T-cell (primary cell): ENCODE measurements around the gene PAQR5. TPM values are rescaled to one million over a fixed set of nuclear protein-coding genes. Genes with fewer than 3 reads are reported as not detected.

ENCODE experiments used
- ATAC-seq, 4 experiments: fragments of 200-7000 bp in 3 of 4; fragments of 150-1000 bp in 1 of 4; cut with Tn5 transposase; replicated peaks in 1 of 4; 1 replicate in 3 of 4; 2 replicates in 1 of 4; pipeline ENCODE4 v1.10.0; 2021; ENCODE audit warnings: moderate library complexity in 3 of 4, mild to moderate bottlenecking in 2 of 4, moderate number of reproducible peaks in 1 of 4
- CTCF ChIA-PET, 2 donors: fragments of 300-600 bp; sonication (Branson Sonifier 250); formaldehyde crosslinking; loops; one replicate each; lab custom pipeline; 2022; ENCODE audit warnings: antibody characterized with exemption in 2 of 2; lab: Charles Lee
- POLR2A ChIA-PET, 2 donors: fragments of 300-600 bp; sonication (Branson Sonifier 250); formaldehyde crosslinking; loops; one replicate each; lab custom pipeline; 2022; ENCODE audit warnings: antibody characterized with exemption in 2 of 2; lab: Charles Lee
- DNase-seq, 35 experiments: peaks; one replicate each; pipeline versions ENCODE4 v3.0.0 to v3.0.0-alpha.2; 2013 to 2023
- H3K27ac ChIP-seq: one replicate; pipeline ENCODE4 v1.5.1; 2013; ENCODE audit warnings: low read length
- H3K27me3 ChIP-seq, 2 experiments: replicated peaks in 1 of 2; 1 replicate in 1 of 2; 2 replicates in 1 of 2; pipeline versions ENCODE4 v1.6.1 to v1.7.0; 2013; ENCODE audit warnings: low read length in 1 of 2, mixed read lengths in 1 of 2; ENCODE audit not compliant: control insufficient read depth in 2 of 2, insufficient read depth in 2 of 2; ENCODE audit errors: extremely low read depth in 1 of 2
- H3K36me3 ChIP-seq, 2 donors: 1 replicate in 1 of 2; 2 replicates in 1 of 2; pipeline versions ENCODE4 v1.6.1 to v1.7.0; 2013; ENCODE audit warnings: low read length in 1 of 2; ENCODE audit not compliant: control insufficient read depth in 2 of 2, insufficient read depth in 1 of 2; ENCODE audit errors: extremely low read depth in 1 of 2
- H3K4me1 ChIP-seq, 2 experiments: 1 replicate in 1 of 2; 2 replicates in 1 of 2; pipeline versions ENCODE4 v1.6.1 to v1.7.0; 2013; ENCODE audit warnings: low read length in 2 of 2, mixed read lengths in 1 of 2; ENCODE audit not compliant: insufficient read depth in 2 of 2, control insufficient read depth in 1 of 2; ENCODE audit errors: extremely low read depth in 1 of 2
- H3K4me3 ChIP-seq, 2 donors: 1 replicate in 1 of 2; 2 replicates in 1 of 2; pipeline versions ENCODE4 v1.5.1 to v1.7.0; 2013; ENCODE audit warnings: mild to moderate bottlenecking in 2 of 2, low read length in 1 of 2, moderate library complexity in 1 of 2; ENCODE audit not compliant: control insufficient read depth in 1 of 2; ENCODE audit errors: extremely low read depth in 1 of 2
- H3K9me3 ChIP-seq: 2 replicates; pipeline ENCODE4 v1.7.0; 2013
- H3K27ac Mint-ChIP-seq, 2 donors: one replicate each; pipeline ENCODE4 v1.8.0; 2020 to 2021; ENCODE audit warnings: mild to moderate bottlenecking in 2 of 2, mixed read lengths in 2 of 2
- H3K27me3 Mint-ChIP-seq, 2 donors: one replicate each; pipeline ENCODE4 v1.8.0; 2021 to 2022; ENCODE audit warnings: mixed read lengths in 2 of 2
- H3K36me3 Mint-ChIP-seq: one replicate; pipeline ENCODE4 v1.8.0; 2021; ENCODE audit warnings: mixed read lengths
- H3K4me1 Mint-ChIP-seq, 3 donors: one replicate each; pipeline ENCODE4 v1.8.0; 2020 to 2022; ENCODE audit warnings: mixed read lengths in 3 of 3, mild to moderate bottlenecking in 1 of 3
- H3K4me3 Mint-ChIP-seq, 3 donors: one replicate each; pipeline ENCODE4 v1.8.0; 2020 to 2022; ENCODE audit warnings: mild to moderate bottlenecking in 3 of 3, mixed read lengths in 3 of 3, moderate library complexity in 3 of 3
- H3K9me3 Mint-ChIP-seq, 3 donors: one replicate each; pipeline ENCODE4 v1.8.0; 2020 to 2022; ENCODE audit warnings: mixed read lengths in 3 of 3
- WGBS: methylation state at CpG from one replicate; pipeline ENCODE4 v1.1.5; 2013; ENCODE audit warnings: missing lambda C conversion rate; ENCODE audit not compliant: insufficient coverage; 5-methylcytosine and 5-hydroxymethylcytosine counted together
- total RNA-seq, 35 experiments: library from RNA in 6 of 35; stranded (reverse) in 6 of 35; fragments of 120-200 nt in 1 of 35; gene quantifications; one replicate each; pipeline versions ENCODE4 v1.2.1 to v1.2.4 and lab custom pipeline; 2013 to 2026

PAQR5 gene
- total RNA-seq, 5 donors from 2014 or later (not counting 1 experiment from before 2014, with no cell fraction given): 0.03 to 0.07 (median 0.06) TPM; not detected in 2

GRCh38 chr15:69435985-69436384 is 137.3 kb downstream of the PAQR5 start:
- Histone ChIP-seq H3K27me3 (no peaks in the 10 kb centered on the region), H3K4me1 (no peaks in the 10 kb centered on the region), H3K36me3 (no peaks in the 10 kb centered on the region), H3K9me3 (no peaks in the 10 kb centered on the region), H3K27ac (no peak overlapping the region), H3K4me3 (no peak overlapping the region)
- no peaks in the 10 kb centered on the region for H3K36me3 Mint-ChIP-seq
- no peaks in the 10 kb centered on the region for H3K9me3 Mint-ChIP-seq
- DNase-seq (no peak), ATAC-seq (no peak)
- no peak overlapping the region for H3K4me3 Mint-ChIP-seq
- no CpG with 5 or more reads among the region's 4 CpGs for WGBS
- no peaks in the 10 kb centered on the region for H3K27me3 Mint-ChIP-seq
- ChIA-PET POLR2A (no interaction called here), CTCF (no interaction called here)
- H3K4me1 Mint-ChIP-seq: no peaks in the 10 kb centered on the region
- H3K27ac Mint-ChIP-seq: no peak overlapping the region

GRCh38 chr15:69436951-69437350 is 138.2 kb downstream of the PAQR5 start:
- ChIA-PET CTCF (no interaction called here), POLR2A (no interaction called here)
- no peaks in the 10 kb centered on the region for H3K36me3 Mint-ChIP-seq
- H3K4me3 ChIP-seq: no peak overlapping the region
- WGBS: 100% methylated on average over 2 of the region's 4 CpGs
- H3K27me3 ChIP-seq: no peaks in the 10 kb centered on the region
- no peak overlapping the region for H3K4me3 Mint-ChIP-seq
- H3K9me3 ChIP-seq: no peaks in the 10 kb centered on the region
- H3K36me3 ChIP-seq: no peaks in the 10 kb centered on the region
- no peak overlapping the region for H3K27ac Mint-ChIP-seq
- H3K27ac ChIP-seq: no peak overlapping the region
- no peaks in the 10 kb centered on the region for H3K4me1 Mint-ChIP-seq
- no peaks in the 10 kb centered on the region for H3K4me1 ChIP-seq
- no peaks in the 10 kb centered on the region for H3K27me3 Mint-ChIP-seq
- DNase-seq (no peak), ATAC-seq (no peak)
- no peaks in the 10 kb centered on the region for H3K9me3 Mint-ChIP-seq

- POLR2A ChIA-PET: interaction anchor here in 1 of 2 donors (0.9 kb wide), 1 partner anchor 12 kb away, joined by 3 read pairs; no protein-coding TSS in a partner anchor
These were observed 140.9 kb downstream of the PAQR5 start for GRCh38 chr15:69439623-69440022.

GRCh38 chr15:69443032-69443611 is 144.4 kb downstream of the PAQR5 start:
- H3K9me3 Mint-ChIP-seq: no peaks in the 10 kb centered on the region
- ChIA-PET CTCF (interaction anchor here in 1 of 2 donors (0.6 to 1.0 kb wide), 2 partner anchors 19 to 35 kb away, joined by 3 to 4 read pairs; no protein-coding TSS in a partner anchor), POLR2A (interaction anchor here in 1 of 2 donors (0.6 kb wide), 2 partner anchors 11 to 24 kb away, joined by 7 read pairs; no protein-coding TSS in a partner anchor)
- H3K36me3 Mint-ChIP-seq: no peaks in the 10 kb centered on the region
- no peaks in the 10 kb centered on the region for H3K27me3 ChIP-seq
- peak overlapping the region in 1 of 2 donors; percentile 46 for H3K27ac Mint-ChIP-seq
- H3K4me1 ChIP-seq: peaks cover 0 to 2% of the 10 kb centered on the region in 2 experiments
- DNase-seq (peak in 1 of 35 experiments; percentile 26), ATAC-seq (peak in 1 of 4 experiments; percentile 29)
- peak overlapping the region in 1 of 3 donors; percentile 24 for H3K4me3 Mint-ChIP-seq
- H3K4me3 ChIP-seq: no peak overlapping the region
- H3K4me1 Mint-ChIP-seq: peaks cover 0 to 12% (median 9%) of the 10 kb centered on the region in 3 donors
- H3K9me3 ChIP-seq: no peaks in the 10 kb centered on the region
- H3K27me3 Mint-ChIP-seq: no peaks in the 10 kb centered on the region
- no peak overlapping the region for H3K27ac ChIP-seq
- 100% methylated on average over 2 of the region's 5 CpGs for WGBS
- no peaks in the 10 kb centered on the region for H3K36me3 ChIP-seq

More at GRCh38 chr15:69439623-69440022, 140.9 kb downstream of the PAQR5 start:
- H3K27ac ChIP-seq: no peak overlapping the region
- CTCF ChIA-PET: interaction anchor here (0.8 to 1.4 kb wide), 2 partner anchors 23 to 25 kb away, joined by 3 read pairs; no protein-coding TSS in a partner anchor
- Mint-ChIP-seq H3K36me3 (no peaks in the 10 kb centered on the region), H3K27ac (no peak overlapping the region), H3K27me3 (no peaks in the 10 kb centered on the region), H3K4me3 (no peak overlapping the region), H3K4me1 (peaks cover 0 to 12% (median 9%) of the 10 kb centered on the region in 3 donors), H3K9me3 (no peaks in the 10 kb centered on the region)
- no peaks in the 10 kb centered on the region for H3K36me3 ChIP-seq
- H3K9me3 ChIP-seq: no peaks in the 10 kb centered on the region
- H3K4me1 ChIP-seq: peaks cover 0 to 2% of the 10 kb centered on the region in 2 experiments
- no peaks in the 10 kb centered on the region for H3K27me3 ChIP-seq
- H3K4me3 ChIP-seq: no peak overlapping the region
- ATAC-seq (no peak), DNase-seq (no peak)
- 100% methylated on average over 3 of the region's 4 CpGs for WGBS

- Mint-ChIP-seq H3K36me3 (no peaks in the 10 kb centered on the region), H3K4me3 (no peak overlapping the region), H3K9me3 (no peaks in the 10 kb centered on the region), H3K27ac (no peak overlapping the region), H3K27me3 (no peaks in the 10 kb centered on the region), H3K4me1 (peaks cover 0 to 12% (median 9%) of the 10 kb centered on the region in 3 donors)
- Histone ChIP-seq H3K36me3 (no peaks in the 10 kb centered on the region), H3K27me3 (no peaks in the 10 kb centered on the region), H3K9me3 (no peaks in the 10 kb centered on the region), H3K4me3 (no peak overlapping the region), H3K4me1 (peaks cover 0 to 2% of the 10 kb centered on the region in 2 experiments), H3K27ac (no peak overlapping the region)
- 100% methylated on average over 4 of the region's 7 CpGs for WGBS
- CTCF ChIA-PET: no interaction called here
- POLR2A ChIA-PET: interaction anchor here in 1 of 2 donors (0.5 kb wide), 1 partner anchor 18 kb away, joined by 3 read pairs; no protein-coding TSS in a partner anchor
- DNase-seq: no peak
- no peak for ATAC-seq
These were observed 146.0 kb downstream of the PAQR5 start for GRCh38 chr15:69444686-69445085.

GRCh38 chr15:69446953-69447352 is 148.2 kb downstream of the PAQR5 start:
- DNase-seq: no peak
- Mint-ChIP-seq H3K27ac (no peak overlapping the region), H3K36me3 (no peaks in the 10 kb centered on the region), H3K4me1 (peaks cover under 1 to 17% (median 12%) of the 10 kb centered on the region in 3 donors), H3K27me3 (no peaks in the 10 kb centered on the region), H3K9me3 (no peaks in the 10 kb centered on the region), H3K4me3 (no peak overlapping the region)
- Histone ChIP-seq H3K27ac (no peak overlapping the region), H3K9me3 (no peaks in the 10 kb centered on the region), H3K4me1 (peaks cover 1 to 9% of the 10 kb centered on the region in 2 experiments), H3K36me3 (no peaks in the 10 kb centered on the region), H3K27me3 (no peaks in the 10 kb centered on the region), H3K4me3 (no peak overlapping the region)
- ChIA-PET POLR2A (no interaction called here), CTCF (interaction anchor here in 1 of 2 donors (1.2 kb wide), 1 partner anchor 16 kb away, joined by 3 read pairs; no protein-coding TSS in a partner anchor)
- WGBS: 100% methylated on average over 1 of the region's 2 CpGs
- no peak for ATAC-seq
